SK-N-SH (cell line): ENCODE data around the gene SDK1.

Experiments used
- CTCF ChIP-seq: fragments of 200-600 bp; sonication (generic); IDR thresholded peaks from 2 replicates; pipeline ENCODE4 v1.6.1; 2017; ENCODE audit warnings: antibody characterized with exemption, mild to moderate bottlenecking, moderate library complexity
- POLR2AphosphoS5 ChIP-seq: IDR thresholded peaks from 2 replicates; pipeline ENCODE4 v1.6.1; 2012; ENCODE audit warnings: low read depth, low read length
- TAF1 ChIP-seq: IDR thresholded peaks from 2 replicates; pipeline ENCODE4 v1.6.1; 2012; ENCODE audit warnings: low read depth, mild to moderate bottlenecking, low read length, moderate library complexity, borderline replicate concordance
- TCF12 ChIP-seq: IDR thresholded peaks from 2 replicates; pipeline ENCODE4 v1.4.0; 2012
- YY1 ChIP-seq: IDR thresholded peaks from 2 replicates; pipeline ENCODE4 v1.4.0; 2012; ENCODE audit warnings: low read depth, mild to moderate bottlenecking

- TF ChIP-seq CTCF, result no peak
- no peak for TF ChIP-seq YY1
- no peak for TF ChIP-seq TCF12
- no peak for TF ChIP-seq POLR2AphosphoS5
- no peak for TF ChIP-seq TAF1
Measured at GRCh38 chr7:3977391-3977790, 676.3 kb downstream of the SDK1 start.
